H9 (cell line): ENCODE data around the gene SMIM22. TPM values are rescaled to one million over a fixed set of nuclear protein-coding genes. Genes with fewer than 3 reads are reported as not detected.

ENCODE experiments used
- DNase-seq: peaks from one replicate; pipeline ENCODE4 v3.0.0-alpha.2; 2017
- H2AFZ ChIP-seq: one replicate; pipeline ENCODE4 v1.6.1; 2013; ENCODE audit warnings: mild to moderate bottlenecking, low read length, control low read depth, moderate library complexity
- H2AK5ac ChIP-seq: 2 replicates; pipeline ENCODE4 v1.6.1; 2013; ENCODE audit warnings: low read length, control low read depth, mixed read lengths; ENCODE audit not compliant: insufficient read length
- H2BK120ac ChIP-seq: one replicate; pipeline ENCODE4 v1.6.1; 2013; ENCODE audit warnings: low read depth, mild to moderate bottlenecking, low read length, control low read depth, inconsistent platforms; ENCODE audit not compliant: poor library complexity, severe bottlenecking
- H2BK12ac ChIP-seq: 2 replicates; pipeline ENCODE4 v1.6.1; 2013; ENCODE audit warnings: low read length, control low read depth, mixed read lengths, low read depth; ENCODE audit not compliant: insufficient read length
- H2BK15ac ChIP-seq: 2 replicates; pipeline ENCODE4 v1.6.1; 2013; ENCODE audit warnings: low read depth, low read length, control low read depth
- H2BK20ac ChIP-seq: one replicate; pipeline ENCODE4 v1.6.1; 2013; ENCODE audit warnings: low read depth, mild to moderate bottlenecking, low read length, control low read depth, inconsistent platforms; ENCODE audit not compliant: poor library complexity, severe bottlenecking
- H2BK5ac ChIP-seq: 2 replicates; pipeline ENCODE4 v1.6.1; 2013; ENCODE audit warnings: low read length, control low read depth, mixed read lengths; ENCODE audit not compliant: insufficient read length
- H3K14ac ChIP-seq: 2 replicates; pipeline ENCODE4 v1.6.1; 2013; ENCODE audit warnings: low read length, control low read depth; ENCODE audit not compliant: insufficient read depth
- H3K18ac ChIP-seq: 2 replicates; pipeline ENCODE4 v1.6.1; 2013; ENCODE audit warnings: low read depth, mild to moderate bottlenecking, mixed read lengths, low read length, control low read depth; ENCODE audit not compliant: insufficient read length
- H3K23ac ChIP-seq: 2 replicates; pipeline ENCODE4 v1.6.1; 2013; ENCODE audit warnings: low read length, control low read depth, mixed read lengths, low read depth; ENCODE audit not compliant: insufficient read length
- H3K23me2 ChIP-seq: 2 replicates; pipeline ENCODE4 v1.6.1; 2013; ENCODE audit warnings: low read depth, mild to moderate bottlenecking, mixed read lengths, low read length, control low read depth; ENCODE audit not compliant: insufficient read length, poor library complexity, severe bottlenecking
- H3K27ac ChIP-seq: 2 replicates; pipeline ENCODE4 v1.5.1; 2013; ENCODE audit warnings: low read length, control low read depth, mixed read lengths, low read depth; ENCODE audit not compliant: insufficient read length
- H3K27me3 ChIP-seq: 2 replicates; pipeline ENCODE4 v1.6.1; 2013; ENCODE audit warnings: low read length, control low read depth, inconsistent platforms; ENCODE audit not compliant: insufficient read depth
- H3K4ac ChIP-seq: 2 replicates; pipeline ENCODE4 v1.6.1; 2013; ENCODE audit warnings: low read depth, mild to moderate bottlenecking, control low read depth, inconsistent platforms, low read length, moderate library complexity
- H3K4me1 ChIP-seq: 2 replicates; pipeline ENCODE4 v1.6.1; 2013; ENCODE audit warnings: low read length, control low read depth, inconsistent platforms; ENCODE audit not compliant: insufficient read depth
- H3K4me2 ChIP-seq: 2 replicates; pipeline ENCODE4 v1.6.1; 2013; ENCODE audit warnings: low read length, control low read depth, mixed read lengths; ENCODE audit not compliant: insufficient read length, insufficient read depth
- H3K56ac ChIP-seq: 2 replicates; pipeline ENCODE4 v1.6.1; 2013; ENCODE audit warnings: low read depth, mild to moderate bottlenecking, mixed read lengths, low read length, control low read depth; ENCODE audit not compliant: insufficient read length
- H3K79me1 ChIP-seq: 2 replicates; pipeline ENCODE4 v1.6.1; 2013; ENCODE audit warnings: low read depth, mild to moderate bottlenecking, moderate library complexity, low read length, control low read depth, inconsistent platforms; ENCODE audit not compliant: insufficient read depth, poor library complexity, severe bottlenecking
- H3K79me2 ChIP-seq: 2 replicates; pipeline ENCODE4 v1.6.1; 2013; ENCODE audit warnings: low read length, control low read depth, inconsistent platforms; ENCODE audit not compliant: insufficient read depth
- H3K9ac ChIP-seq: 2 replicates; pipeline ENCODE4 v1.6.1; 2013; ENCODE audit warnings: low read length, control low read depth, mixed read lengths; ENCODE audit not compliant: insufficient read length; ENCODE audit errors: extremely low read depth
- H3K9me3 ChIP-seq: one replicate; pipeline ENCODE4 v1.6.1; 2013; ENCODE audit warnings: low read depth, low read length, inconsistent platforms; ENCODE audit not compliant: control insufficient read depth
- H3T11ph ChIP-seq: one replicate; pipeline ENCODE4 v1.6.1; 2013; ENCODE audit warnings: mild to moderate bottlenecking, low read length, control low read depth, inconsistent platforms
- H4K20me1 ChIP-seq: one replicate; pipeline ENCODE4 v1.6.1; 2013; ENCODE audit not compliant: control insufficient read depth, insufficient read length, insufficient read depth
- H4K5ac ChIP-seq: 2 replicates; pipeline ENCODE4 v1.6.1; 2013; ENCODE audit warnings: low read depth, mild to moderate bottlenecking, mixed read lengths, low read length, control low read depth; ENCODE audit not compliant: insufficient read length
- H4K8ac ChIP-seq: replicated peaks from 2 replicates; pipeline ENCODE4 v1.6.1; 2013; ENCODE audit warnings: low read length, control low read depth, mixed read lengths, low read depth; ENCODE audit not compliant: insufficient read length
- H4K91ac ChIP-seq: 2 replicates; pipeline ENCODE4 v1.6.1; 2013; ENCODE audit warnings: low read depth, mild to moderate bottlenecking, moderate library complexity, mixed read lengths, low read length, control low read depth; ENCODE audit not compliant: insufficient read length
- H3K27ac Mint-ChIP-seq, 3 experiments: 2 replicates in 2 of 3; 3 replicates in 1 of 3; pipeline ENCODE4 v1.8.0; 2020 to 2021; ENCODE audit warnings: mixed read lengths in 3 of 3, mild to moderate bottlenecking in 1 of 3, moderate library complexity in 1 of 3
- H3K27me3 Mint-ChIP-seq: 2 replicates; pipeline ENCODE4 v1.8.0; 2021; ENCODE audit warnings: low read depth, mild to moderate bottlenecking, moderate library complexity, mixed read lengths
- H3K36me3 Mint-ChIP-seq, 3 experiments: 2 replicates in 2 of 3; 3 replicates in 1 of 3; pipeline ENCODE4 v1.8.0; 2020 to 2021; ENCODE audit warnings: low read depth in 3 of 3, mixed read lengths in 3 of 3; ENCODE audit not compliant: insufficient read depth in 1 of 3
- H3K4me1 Mint-ChIP-seq, 2 experiments: 2 replicates each; pipeline ENCODE4 v1.8.0; 2020; ENCODE audit warnings: mixed read lengths in 2 of 2
- H3K4me3 Mint-ChIP-seq, 2 experiments: 2 replicates in 1 of 2; 3 replicates in 1 of 2; pipeline ENCODE4 v1.8.0; 2020 to 2021; ENCODE audit warnings: mild to moderate bottlenecking in 2 of 2, mixed read lengths in 2 of 2, moderate library complexity in 1 of 2
- H3K9me3 Mint-ChIP-seq, 2 experiments: 2 replicates in 1 of 2; 3 replicates in 1 of 2; pipeline ENCODE4 v1.8.0; 2020; ENCODE audit warnings: mild to moderate bottlenecking in 2 of 2, mixed read lengths in 2 of 2, moderate library complexity in 1 of 2
- WGBS: extraction: QIAGEN DNeasy Blood & Tissue Kit; methylation state at CpG from one replicate; pipeline ENCODE4 v1.1.7; 2013; ENCODE audit warnings: missing lambda C conversion rate, low lambda C conversion rate, mixed read lengths; ENCODE audit not compliant: insufficient read length; ENCODE audit errors: extremely low coverage; 5-methylcytosine and 5-hydroxymethylcytosine counted together
- total RNA-seq: library from RNA; stranded (reverse); gene quantifications from 2 replicates; pipeline ENCODE4 v1.2.1, GENCODE V29; 2021
- TF ChIP-seq, protein P1 (sequence below): fragments of 200-600 bp; sonication (generic); conservative IDR thresholded peaks from 3 replicates; pipeline ENCODE4 v1.8.0; 2021; ENCODE audit warnings: antibody characterized with exemption, mild to moderate bottlenecking

Gene SMIM22
- total RNA-seq, 1 experiment from 2014 or later: not detected

DNA sequence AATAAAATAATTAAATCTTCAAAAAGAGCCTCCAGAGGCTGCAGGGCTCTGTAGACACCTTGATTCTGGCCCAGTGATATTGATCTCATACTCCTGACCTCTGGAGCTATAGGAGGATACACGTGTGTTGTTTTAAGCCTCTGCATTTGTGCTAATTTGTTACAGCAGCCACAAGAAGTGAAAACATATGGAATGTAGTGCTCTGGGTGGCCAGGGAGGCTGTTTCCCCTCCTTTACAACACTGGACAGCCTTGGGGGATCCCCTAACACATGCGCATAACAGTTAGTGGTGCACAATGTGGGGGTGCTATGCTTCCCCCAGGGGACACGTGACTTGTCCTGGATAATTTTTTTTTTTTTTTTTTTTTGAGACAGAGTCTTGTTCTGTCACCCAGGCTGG lies 23.5 kb upstream of the SMIM22 start:
- peaks cover 16% of the 10 kb centered on the region in 2 experiments for H3K4me1 Mint-ChIP-seq
- no peak overlapping the region for H2BK20ac ChIP-seq
- H3K14ac ChIP-seq: no peak overlapping the region
- no peak overlapping the region for H2BK5ac ChIP-seq
- no peak overlapping the region for H2BK12ac ChIP-seq
- H3K4ac ChIP-seq: no peak overlapping the region
- H3K79me2 ChIP-seq: no peaks in the 10 kb centered on the region
- no peak overlapping the region for H4K91ac ChIP-seq
- TF ChIP-seq, protein P1, sequence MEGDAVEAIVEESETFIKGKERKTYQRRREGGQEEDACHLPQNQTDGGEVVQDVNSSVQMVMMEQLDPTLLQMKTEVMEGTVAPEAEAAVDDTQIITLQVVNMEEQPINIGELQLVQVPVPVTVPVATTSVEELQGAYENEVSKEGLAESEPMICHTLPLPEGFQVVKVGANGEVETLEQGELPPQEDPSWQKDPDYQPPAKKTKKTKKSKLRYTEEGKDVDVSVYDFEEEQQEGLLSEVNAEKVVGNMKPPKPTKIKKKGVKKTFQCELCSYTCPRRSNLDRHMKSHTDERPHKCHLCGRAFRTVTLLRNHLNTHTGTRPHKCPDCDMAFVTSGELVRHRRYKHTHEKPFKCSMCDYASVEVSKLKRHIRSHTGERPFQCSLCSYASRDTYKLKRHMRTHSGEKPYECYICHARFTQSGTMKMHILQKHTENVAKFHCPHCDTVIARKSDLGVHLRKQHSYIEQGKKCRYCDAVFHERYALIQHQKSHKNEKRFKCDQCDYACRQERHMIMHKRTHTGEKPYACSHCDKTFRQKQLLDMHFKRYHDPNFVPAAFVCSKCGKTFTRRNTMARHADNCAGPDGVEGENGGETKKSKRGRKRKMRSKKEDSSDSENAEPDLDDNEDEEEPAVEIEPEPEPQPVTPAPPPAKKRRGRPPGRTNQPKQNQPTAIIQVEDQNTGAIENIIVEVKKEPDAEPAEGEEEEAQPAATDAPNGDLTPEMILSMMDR: no peak
- H2BK15ac ChIP-seq: no peak overlapping the region
- no peak overlapping the region for H3K56ac ChIP-seq
- H3K36me3 Mint-ChIP-seq: no peaks in the 10 kb centered on the region
- H3K4me1 ChIP-seq: no peaks in the 10 kb centered on the region
- H2AK5ac ChIP-seq: no peak overlapping the region
- H3T11ph ChIP-seq: no peak overlapping the region
- H3K18ac ChIP-seq: no peak overlapping the region
- no peaks in the 10 kb centered on the region for H4K20me1 ChIP-seq
- no peak overlapping the region for H3K4me3 Mint-ChIP-seq
- no peak overlapping the region for H4K8ac ChIP-seq
- no peaks in the 10 kb centered on the region for H3K9me3 Mint-ChIP-seq
- no peak overlapping the region; a peak in 1 of 7 replicates for H3K27ac Mint-ChIP-seq
- H3K27me3 Mint-ChIP-seq: no peaks in the 10 kb centered on the region; the same call in 1 of the 2 replicates
- no peak overlapping the region for H2BK120ac ChIP-seq
- DNase-seq: no peak
- peaks cover 8% of the 10 kb centered on the region for H3K23me2 ChIP-seq
- H2AFZ ChIP-seq: no peak overlapping the region
- H3K79me1 ChIP-seq: no peaks in the 10 kb centered on the region
- H3K9ac ChIP-seq: no peak overlapping the region
- H3K9me3 ChIP-seq: no peaks in the 10 kb centered on the region
- H3K4me2 ChIP-seq: no peak overlapping the region
- H3K23ac ChIP-seq: no peak overlapping the region
- H3K27me3 ChIP-seq: no peaks in the 10 kb centered on the region
- no peak overlapping the region for H4K5ac ChIP-seq
- no CpG with 5 or more reads among the region's 3 CpGs for WGBS
- no peak overlapping the region for H3K27ac ChIP-seq
